ENCODE results near the gene WDSUB1.

WDSUB1 gene

DNA sequence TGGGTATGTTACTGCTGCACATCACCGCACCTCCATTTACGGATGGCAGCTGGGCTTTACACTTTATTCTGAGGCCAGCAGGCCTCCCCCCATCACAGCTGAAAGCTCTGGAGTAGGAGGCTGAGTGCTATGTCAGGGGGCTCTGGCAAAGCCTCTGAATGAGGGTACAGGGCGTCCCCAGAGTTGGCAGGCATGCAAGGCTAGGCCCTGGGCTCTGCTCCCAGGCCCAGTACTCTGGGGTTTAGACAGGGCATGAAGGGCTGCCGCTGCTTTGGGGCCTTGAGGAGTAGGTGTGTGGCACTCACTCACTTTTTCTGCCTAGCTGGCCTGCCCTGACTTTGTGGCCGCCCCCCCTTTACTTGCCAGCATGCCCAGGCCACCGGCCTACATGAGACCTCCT is 90.8 kb downstream of the WDSUB1 start:
- POLR2A ChIA-PET = no interaction called here
- CTCF ChIA-PET = interaction anchor here (1.3 to 1.4 kb wide), 2 partner anchors 13 to 21 kb away, joined by 3 to 4 read pairs; no protein-coding TSS in a partner anchor
- TF ChIP-seq, protein P1, sequence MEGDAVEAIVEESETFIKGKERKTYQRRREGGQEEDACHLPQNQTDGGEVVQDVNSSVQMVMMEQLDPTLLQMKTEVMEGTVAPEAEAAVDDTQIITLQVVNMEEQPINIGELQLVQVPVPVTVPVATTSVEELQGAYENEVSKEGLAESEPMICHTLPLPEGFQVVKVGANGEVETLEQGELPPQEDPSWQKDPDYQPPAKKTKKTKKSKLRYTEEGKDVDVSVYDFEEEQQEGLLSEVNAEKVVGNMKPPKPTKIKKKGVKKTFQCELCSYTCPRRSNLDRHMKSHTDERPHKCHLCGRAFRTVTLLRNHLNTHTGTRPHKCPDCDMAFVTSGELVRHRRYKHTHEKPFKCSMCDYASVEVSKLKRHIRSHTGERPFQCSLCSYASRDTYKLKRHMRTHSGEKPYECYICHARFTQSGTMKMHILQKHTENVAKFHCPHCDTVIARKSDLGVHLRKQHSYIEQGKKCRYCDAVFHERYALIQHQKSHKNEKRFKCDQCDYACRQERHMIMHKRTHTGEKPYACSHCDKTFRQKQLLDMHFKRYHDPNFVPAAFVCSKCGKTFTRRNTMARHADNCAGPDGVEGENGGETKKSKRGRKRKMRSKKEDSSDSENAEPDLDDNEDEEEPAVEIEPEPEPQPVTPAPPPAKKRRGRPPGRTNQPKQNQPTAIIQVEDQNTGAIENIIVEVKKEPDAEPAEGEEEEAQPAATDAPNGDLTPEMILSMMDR (IDR thresholded peaks at IDR 0.05; ENCODE audit: control extremely low read depth, extremely low read depth, low read depth, missing control alignments) = no peak
- DNase-seq (ENCODE audit: extremely low spot score) = no peak

DNA sequence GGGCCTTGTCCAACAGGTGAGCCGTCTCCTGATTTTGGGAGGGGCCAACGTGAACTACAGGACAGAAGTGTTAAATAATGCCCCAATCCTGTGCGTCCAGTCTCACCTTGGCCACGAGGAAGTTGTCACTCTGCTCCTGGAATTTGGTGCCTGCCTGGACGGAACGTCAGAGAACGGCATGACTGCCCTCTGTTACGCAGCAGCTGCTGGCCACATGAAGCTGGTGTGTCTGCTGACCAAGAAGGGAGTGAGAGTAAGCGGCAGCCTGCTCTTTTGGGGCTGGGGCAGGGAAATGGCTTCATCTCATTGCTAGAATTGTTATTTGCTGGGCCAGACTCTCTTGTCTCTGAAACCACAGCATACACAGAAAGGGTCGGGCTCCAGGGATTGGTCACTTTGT is 92.3 kb downstream of the WDSUB1 start:
- CTCF ChIA-PET = no interaction called here
- TF ChIP-seq, protein P1 (IDR thresholded peaks at IDR 0.05; ENCODE audit: control extremely low read depth, extremely low read depth, low read depth, missing control alignments) = no peak
- DNase-seq (ENCODE audit: extremely low spot score) = no peak
- POLR2A ChIA-PET = no interaction called here

DNA sequence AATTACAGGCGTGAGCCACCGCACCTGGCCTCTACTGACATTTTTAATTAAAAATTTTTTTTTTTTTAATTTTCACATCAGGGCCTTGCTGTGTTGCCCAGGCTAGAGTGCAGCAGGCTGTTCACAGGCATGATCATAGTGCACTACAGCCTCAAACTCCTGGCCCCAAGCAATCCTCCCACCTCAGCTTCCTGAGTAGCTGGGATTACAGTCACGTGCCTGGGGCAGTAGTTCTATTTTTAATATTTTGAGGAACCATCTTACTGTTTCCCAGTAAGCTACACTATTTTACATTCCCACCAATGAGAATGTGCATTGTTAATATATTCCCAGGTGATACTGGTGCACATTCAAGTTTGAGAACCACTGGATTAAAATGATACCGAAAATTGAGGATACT is 92.7 kb downstream of the WDSUB1 start:
- TF ChIP-seq, protein P1 (IDR thresholded peaks at IDR 0.05; ENCODE audit: control extremely low read depth, extremely low read depth, low read depth, missing control alignments) = no peak
- POLR2A ChIA-PET = no interaction called here
- no peak for DNase-seq (ENCODE audit: extremely low spot score)
- CTCF ChIA-PET = no interaction called here

DNA sequence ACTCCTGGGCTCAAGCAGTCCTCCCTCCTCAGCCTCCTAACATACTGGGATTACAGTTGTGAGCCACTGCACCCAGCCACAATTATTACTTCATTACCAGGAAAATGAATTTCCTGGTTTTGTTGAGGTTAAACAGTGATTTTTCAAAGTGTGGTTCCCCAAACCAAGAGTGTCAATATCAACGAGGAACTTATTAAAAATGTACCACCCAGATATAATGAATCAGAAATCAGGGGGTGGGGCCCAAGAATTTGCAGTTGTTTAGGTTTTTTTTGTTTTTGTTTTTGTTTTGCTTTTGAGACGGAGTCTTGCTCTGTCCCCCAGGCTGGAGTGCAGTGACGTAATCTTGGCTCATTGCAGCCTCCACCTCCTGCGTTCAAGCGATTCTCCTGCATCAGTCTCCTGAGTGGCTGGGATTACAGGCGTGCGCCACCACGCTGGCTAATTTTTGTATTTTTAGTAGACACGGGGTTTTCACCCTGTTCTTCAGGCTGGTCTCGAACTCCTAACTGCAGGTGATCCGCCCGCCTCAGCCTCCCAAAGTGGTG is 94.1 kb downstream of the WDSUB1 start:
- CTCF ChIA-PET = no interaction called here

DNA sequence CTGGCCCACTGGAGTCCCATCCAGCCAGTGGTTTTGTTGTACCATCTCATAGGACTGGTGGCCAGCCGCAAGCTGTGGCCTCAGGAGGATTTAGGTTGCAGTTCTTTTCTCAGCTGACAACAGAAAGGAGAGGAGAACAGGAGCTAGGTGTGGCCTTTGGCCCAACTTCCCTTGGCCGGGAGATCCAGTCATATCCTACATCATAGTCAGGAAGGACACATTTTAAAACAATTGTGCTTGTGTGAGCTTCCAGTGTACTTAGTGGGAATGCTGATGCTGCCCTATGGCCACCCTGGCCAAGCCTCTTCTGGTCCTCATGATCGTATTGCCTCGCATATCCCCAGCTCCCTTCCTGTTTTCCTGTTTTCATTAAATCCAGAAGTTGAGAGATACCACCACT is 98.1 kb downstream of the WDSUB1 start:
- ChIA-PET CTCF (interaction anchor here (0.6 to 1.1 kb wide), 2 partner anchors 16 to 26 kb away, joined by 3 read pairs; no protein-coding TSS in a partner anchor), POLR2A (interaction anchor here (0.6 kb wide), 1 partner anchor 286 kb away, joined by 3 read pairs; no protein-coding TSS in a partner anchor)
- no peak for DNase-seq (ENCODE audit: extremely low spot score)
- TF ChIP-seq, protein P1 (IDR thresholded peaks at IDR 0.05; ENCODE audit: control extremely low read depth, extremely low read depth, low read depth, missing control alignments) = no peak

More for the DNA sequence above, 94.1 kb downstream of the WDSUB1 start:
- POLR2A ChIA-PET = no interaction called here
- TF ChIP-seq, protein P1 (IDR thresholded peaks at IDR 0.05; ENCODE audit: control extremely low read depth, extremely low read depth, low read depth, missing control alignments) = no peak
- no peak for DNase-seq (ENCODE audit: extremely low spot score)

DNA sequence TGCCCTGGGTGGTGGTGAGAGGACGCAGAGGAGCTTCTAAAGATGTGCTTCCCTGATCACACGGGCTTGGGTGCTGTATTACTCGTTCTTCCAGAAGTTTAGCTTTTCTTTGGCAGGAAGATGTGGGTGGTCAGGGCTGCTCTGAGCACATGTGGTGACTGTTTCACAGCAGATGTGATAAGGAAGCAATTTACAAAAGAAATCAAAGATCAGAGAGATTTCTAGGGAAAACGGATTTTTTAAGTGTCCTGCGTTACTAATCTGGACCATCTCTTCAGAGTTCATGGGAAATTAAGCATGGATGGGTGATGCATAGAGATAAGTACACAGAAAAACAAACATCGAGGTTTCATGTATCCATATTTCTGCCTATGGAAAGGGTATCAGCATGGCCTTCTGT is 99.4 kb downstream of the WDSUB1 start:
- DNase-seq (ENCODE audit: extremely low spot score) = no peak
- ChIA-PET POLR2A (no interaction called here), CTCF (interaction anchor here (1.0 to 1.2 kb wide), 2 partner anchors 9 to 66 kb away, joined by 3 read pairs; no protein-coding TSS in a partner anchor)
- TF ChIP-seq, protein P1 (IDR thresholded peaks at IDR 0.05; ENCODE audit: control extremely low read depth, extremely low read depth, low read depth, missing control alignments) = no peak

Data from GM10248 (cell line).